CD14-positive monocyte (primary cell): ENCODE results near the gene CSRP3. TPM values are rescaled to one million over a fixed set of nuclear protein-coding genes. Genes with fewer than 3 reads are reported as not detected.

Experiments used
- DNase-seq, 3 donors: peaks; one replicate each; pipeline ENCODE4 v3.0.0-alpha.2; 2011 to 2022
- H2AFZ ChIP-seq: 2 replicates; pipeline ENCODE4 v1.6.0; 2012; ENCODE audit warnings: mild to moderate bottlenecking, low read depth, low read length, inconsistent platforms; ENCODE audit not compliant: insufficient read depth, poor library complexity, severe bottlenecking
- H3K27ac ChIP-seq, 2 donors: 1 replicate in 1 of 2; 2 replicates in 1 of 2; pipeline ENCODE4 v1.5.1; 2012 to 2013; ENCODE audit warnings: low read length in 2 of 2, control low read depth in 1 of 2, inconsistent platforms in 1 of 2, low read depth in 1 of 2, mild to moderate bottlenecking in 1 of 2
- H3K27me3 ChIP-seq, 2 donors: one replicate each; pipeline versions ENCODE4 v1.6.0 to v1.6.1; 2011 to 2013; ENCODE audit warnings: low read length in 2 of 2; ENCODE audit not compliant: control insufficient read depth in 2 of 2, insufficient read depth in 2 of 2
- H3K36me3 ChIP-seq, 2 donors: replicated peaks in 1 of 2; 1 replicate in 1 of 2; 2 replicates in 1 of 2; pipeline versions ENCODE4 v1.5.1 to v1.6.1; 2012 to 2013; ENCODE audit warnings: low read length in 2 of 2, control low read depth in 1 of 2, inconsistent platforms in 1 of 2, mild to moderate bottlenecking in 1 of 2; ENCODE audit not compliant: insufficient read depth in 2 of 2, control insufficient read depth in 1 of 2
- H3K4me1 ChIP-seq, 2 donors: 1 replicate in 1 of 2; 2 replicates in 1 of 2; pipeline versions ENCODE4 v1.5.1 to v1.6.1; 2012 to 2013; ENCODE audit warnings: low read length in 2 of 2, control low read depth in 1 of 2, inconsistent platforms in 1 of 2, mild to moderate bottlenecking in 1 of 2, moderate library complexity in 1 of 2; ENCODE audit not compliant: insufficient read depth in 2 of 2, control insufficient read depth in 1 of 2
- H3K4me2 ChIP-seq: replicated peaks from 2 replicates; pipeline ENCODE3; 2012; ENCODE audit warnings: low read length, moderate library complexity, mild to moderate bottlenecking; ENCODE audit not compliant: poor library complexity, severe bottlenecking; ENCODE audit errors: extremely low read depth
- H3K4me3 ChIP-seq, 3 experiments: fragments of 200-600 bp in 1 of 3; sonication (generic) in 1 of 3; replicated peaks in 1 of 3; 1 replicate in 2 of 3; 2 replicates in 1 of 3; pipeline ENCODE4 v1.5.1; 2011 to 2013; ENCODE audit warnings: low read length in 3 of 3, mild to moderate bottlenecking in 3 of 3, control low read depth in 2 of 3, low read depth in 2 of 3, inconsistent platforms in 1 of 3, moderate library complexity in 1 of 3
- H3K79me2 ChIP-seq: 2 replicates; pipeline ENCODE4 v1.6.0; 2012; ENCODE audit warnings: mild to moderate bottlenecking, control low read depth, inconsistent platforms, low read length, moderate library complexity; ENCODE audit not compliant: insufficient read depth
- H3K9ac ChIP-seq: 2 replicates; pipeline ENCODE4 v1.6.0; 2017; ENCODE audit warnings: low read length, mild to moderate bottlenecking; ENCODE audit not compliant: insufficient read depth, poor library complexity, severe bottlenecking
- H3K9me3 ChIP-seq, 2 donors: replicated peaks in 1 of 2; 1 replicate in 1 of 2; 2 replicates in 1 of 2; pipeline versions ENCODE4 v1.5.1 to v1.6.1; 2012 to 2013; ENCODE audit warnings: low read length in 2 of 2, control low read depth in 1 of 2; ENCODE audit not compliant: control insufficient read depth in 1 of 2, insufficient read depth in 1 of 2
- H4K20me1 ChIP-seq: 2 replicates; pipeline ENCODE4 v1.6.0; 2012; ENCODE audit warnings: mild to moderate bottlenecking, low read length, control low read depth, moderate library complexity; ENCODE audit not compliant: insufficient read depth
- H3K27ac Mint-ChIP-seq, 7 donors: one replicate each; pipeline ENCODE4 v1.8.0; 2020; ENCODE audit warnings: mild to moderate bottlenecking in 7 of 7, mixed read lengths in 7 of 7, moderate library complexity in 6 of 7, inconsistent platforms in 2 of 7
- H3K27me3 Mint-ChIP-seq, 3 donors: one replicate each; pipeline ENCODE4 v1.8.0; 2021 to 2022; ENCODE audit warnings: low read depth in 3 of 3, mild to moderate bottlenecking in 3 of 3, mixed read lengths in 3 of 3, moderate library complexity in 3 of 3, inconsistent platforms in 1 of 3
- H3K36me3 Mint-ChIP-seq, 2 donors: one replicate each; pipeline ENCODE4 v1.8.0; 2020; ENCODE audit warnings: mixed read lengths in 2 of 2, inconsistent platforms in 1 of 2, mild to moderate bottlenecking in 1 of 2
- H3K4me1 Mint-ChIP-seq: one replicate; pipeline ENCODE4 v1.8.0; 2020; ENCODE audit warnings: mild to moderate bottlenecking, mixed read lengths
- H3K4me3 Mint-ChIP-seq, 2 donors: one replicate each; pipeline ENCODE4 v1.8.0; 2020; ENCODE audit warnings: mild to moderate bottlenecking in 2 of 2, mixed read lengths in 2 of 2, moderate library complexity in 1 of 2
- H3K9me3 Mint-ChIP-seq, 7 donors: one replicate each; pipeline ENCODE4 v1.8.0; 2020 to 2022; ENCODE audit warnings: mixed read lengths in 7 of 7, mild to moderate bottlenecking in 6 of 7, moderate library complexity in 6 of 7, inconsistent platforms in 2 of 7
- CTCF ChIP-seq: fragments of 200-600 bp; IDR thresholded peaks from one replicate; pipeline ENCODE4 v1.8.0; 2022; ENCODE audit warnings: antibody characterized with exemption, mild to moderate bottlenecking
- WGBS: methylation state at CpG from one replicate; pipeline ENCODE4 v1.1.5; 2013; ENCODE audit warnings: missing lambda C conversion rate; ENCODE audit not compliant: insufficient coverage; 5-methylcytosine and 5-hydroxymethylcytosine counted together
- intact Hi-C, 2 donors: fragments of 100-400 bp; cut with micrococcal nuclease; formaldehyde crosslinking; loops; one replicate each; pipeline versions ENCODE4 v1.15.0 to v1.15.1; 2023
- polyA plus RNA-seq, 3 donors: library from polyadenylated mRNA; depleted of rRNA in 1 of 3; unstranded in 2 of 3; stranded (reverse) in 1 of 3; fragments of 300-500 nt in 2 of 3; fragments of >200 nt in 1 of 3; fragmentation: Illumina TruSeq in 2 of 3; gene quantifications; 1 replicate in 2 of 3; 2 replicates in 1 of 3; pipeline ENCODE4 v1.2.3, GENCODE V29; 2012 to 2021

CSRP3 gene
- polyA plus RNA-seq, 3 donors = not detected

- H3K9ac ChIP-seq = no peak overlapping the region
- intact Hi-C loops = no loop called here
- H3K4me3 Mint-ChIP-seq = no peak overlapping the region
- no peaks in the 10 kb centered on the region for H3K36me3 ChIP-seq
- no peaks in the 10 kb centered on the region for H4K20me1 ChIP-seq
- WGBS = 83% methylated on average over 1 of the region's 4 CpGs
- H2AFZ ChIP-seq = no peak overlapping the region
- H3K4me2 ChIP-seq = no peak overlapping the region
- H3K36me3 Mint-ChIP-seq = no peaks in the 10 kb centered on the region
- H3K9me3 ChIP-seq = no peaks in the 10 kb centered on the region
- H3K79me2 ChIP-seq = no peaks in the 10 kb centered on the region
- no peak overlapping the region for H3K4me3 ChIP-seq
- no peak overlapping the region for H3K27ac Mint-ChIP-seq
- DNase-seq = no peak
- H3K9me3 Mint-ChIP-seq = no peaks in the 10 kb centered on the region
- H3K27me3 Mint-ChIP-seq = peaks cover 0 to 6% (median 1%) of the 10 kb centered on the region in 3 donors
- H3K4me1 ChIP-seq = no peaks in the 10 kb centered on the region
- H3K27ac ChIP-seq = no peak overlapping the region
- no peak for TF ChIP-seq CTCF
- H3K4me1 Mint-ChIP-seq = no peaks in the 10 kb centered on the region
- H3K27me3 ChIP-seq = no peaks in the 10 kb centered on the region
Observed at GRCh38 chr11:19194620-19195308, 7.0 kb downstream of the CSRP3 start.

- H3K27ac Mint-ChIP-seq = no peak overlapping the region
- H3K4me1 ChIP-seq = no peaks in the 10 kb centered on the region
- H3K4me2 ChIP-seq = no peak overlapping the region
- H3K36me3 Mint-ChIP-seq = no peaks in the 10 kb centered on the region
- no peaks in the 10 kb centered on the region for H3K4me1 Mint-ChIP-seq
- peaks cover 0 to 6% (median 1%) of the 10 kb centered on the region in 3 donors for H3K27me3 Mint-ChIP-seq
- TF ChIP-seq CTCF = no peak
- no peaks in the 10 kb centered on the region for H3K79me2 ChIP-seq
- H4K20me1 ChIP-seq = no peaks in the 10 kb centered on the region
- no peaks in the 10 kb centered on the region for H3K36me3 ChIP-seq
- no peak overlapping the region for H3K4me3 Mint-ChIP-seq
- no peak overlapping the region for H2AFZ ChIP-seq
- H3K9me3 ChIP-seq = no peaks in the 10 kb centered on the region
- no peak overlapping the region for H3K9ac ChIP-seq
- intact Hi-C loops = no loop called here
- 100% methylated on average over 1 of the region's 2 CpGs for WGBS
- no peak for DNase-seq
- H3K27ac ChIP-seq = no peak overlapping the region
- no peaks in the 10 kb centered on the region for H3K27me3 ChIP-seq
- no peak overlapping the region for H3K4me3 ChIP-seq
- H3K9me3 Mint-ChIP-seq = no peaks in the 10 kb centered on the region
Observed at GRCh38 chr11:19193916-19194315, 7.9 kb downstream of the CSRP3 start.
